Measurements from ENCODE around the gene ZNF419.

ZNF419 gene

DNA sequence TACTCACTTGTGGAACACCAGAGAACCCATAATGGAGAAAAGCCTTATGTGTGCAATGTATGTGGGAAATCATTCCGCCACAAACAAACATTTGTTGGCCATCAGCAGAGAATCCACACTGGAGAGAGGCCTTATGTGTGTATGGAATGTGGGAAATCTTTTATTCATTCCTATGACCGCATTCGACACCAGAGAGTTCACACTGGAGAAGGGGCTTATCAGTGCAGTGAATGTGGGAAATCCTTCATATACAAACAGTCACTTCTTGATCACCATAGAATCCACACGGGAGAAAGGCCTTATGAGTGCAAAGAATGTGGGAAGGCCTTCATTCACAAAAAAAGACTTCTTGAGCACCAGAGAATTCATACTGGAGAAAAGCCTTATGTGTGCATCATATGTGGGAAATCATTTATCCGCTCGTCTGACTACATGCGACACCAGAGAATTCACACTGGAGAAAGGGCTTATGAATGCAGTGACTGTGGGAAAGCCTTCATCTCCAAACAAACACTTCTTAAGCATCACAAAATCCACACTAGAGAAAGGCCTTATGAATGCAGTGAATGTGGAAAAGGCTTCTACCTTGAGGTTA lies 50.5 kb downstream of the ZNF419 start:
- no peak for DNase-seq

Measured in effector CD8-positive, alpha-beta T cell (primary cell).